Raji (cell line): Measurements from ENCODE around the gene RPH3AL.

Experiments
- POLR2A ChIP-seq: IDR thresholded peaks from 2 replicates; pipeline ENCODE4 v1.6.1; 2011; ENCODE audit warnings: low read depth, low read length, control low read depth; ENCODE audit not compliant: insufficient read depth

Gene RPH3AL

DNA sequence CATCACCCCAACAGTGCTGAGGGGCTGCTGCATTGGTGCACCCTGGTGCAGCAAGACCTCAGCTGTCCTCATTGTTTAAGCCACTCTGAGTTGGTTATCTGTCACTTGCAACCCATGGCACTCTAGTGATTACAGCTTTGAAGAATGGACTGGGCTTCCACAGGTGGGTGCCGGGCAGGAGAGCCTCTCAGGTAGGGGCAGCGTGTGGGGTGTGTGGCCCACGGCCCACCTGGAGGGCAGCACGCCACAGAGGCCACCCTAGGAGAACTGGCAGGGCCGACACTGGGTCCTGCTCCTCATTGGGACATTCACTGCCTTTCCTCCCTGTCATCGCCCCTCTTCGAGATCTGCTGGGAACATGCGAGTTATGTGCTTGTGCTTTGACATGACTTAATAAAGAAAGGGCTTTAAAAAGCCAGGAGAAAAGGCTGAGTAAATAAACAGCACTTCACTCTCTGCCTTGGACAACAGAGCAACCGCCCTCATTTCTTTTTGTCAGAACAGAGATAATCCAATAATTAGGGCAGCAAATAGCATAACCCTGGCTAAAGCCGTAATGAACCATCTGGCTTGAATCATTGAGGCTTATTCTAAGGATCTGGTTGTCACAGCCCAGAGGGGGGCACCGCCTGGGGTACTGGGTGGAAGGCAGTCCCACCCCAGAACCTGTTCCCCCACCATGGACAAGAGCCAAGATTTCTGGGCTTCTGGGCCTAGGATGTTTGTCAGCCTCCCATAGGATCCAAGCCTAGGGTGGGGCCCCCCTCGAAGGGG is 174.1 kb downstream of the RPH3AL start:
- TF ChIP-seq POLR2A, result no peak

DNA sequence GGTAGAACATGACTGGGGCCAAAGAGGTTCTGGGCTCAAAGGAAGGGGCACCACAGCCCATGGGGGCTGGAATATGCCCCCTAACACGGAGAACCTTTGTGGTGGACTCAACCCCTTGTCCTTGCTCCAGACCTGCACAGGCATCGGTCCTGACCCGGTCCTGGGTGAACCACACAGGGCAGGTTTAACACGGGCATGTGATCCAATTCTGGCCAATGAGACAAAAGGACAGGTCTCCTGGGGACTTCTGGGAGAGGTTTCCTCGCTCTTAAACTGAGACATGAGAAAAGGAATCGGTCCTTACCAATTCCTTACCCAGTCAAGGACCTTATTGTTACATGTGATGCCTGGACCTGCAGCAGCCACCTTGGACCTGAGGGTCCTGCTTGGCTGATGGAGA is 174.8 kb downstream of the RPH3AL start:
- TF ChIP-seq POLR2A, result no peak

DNA sequence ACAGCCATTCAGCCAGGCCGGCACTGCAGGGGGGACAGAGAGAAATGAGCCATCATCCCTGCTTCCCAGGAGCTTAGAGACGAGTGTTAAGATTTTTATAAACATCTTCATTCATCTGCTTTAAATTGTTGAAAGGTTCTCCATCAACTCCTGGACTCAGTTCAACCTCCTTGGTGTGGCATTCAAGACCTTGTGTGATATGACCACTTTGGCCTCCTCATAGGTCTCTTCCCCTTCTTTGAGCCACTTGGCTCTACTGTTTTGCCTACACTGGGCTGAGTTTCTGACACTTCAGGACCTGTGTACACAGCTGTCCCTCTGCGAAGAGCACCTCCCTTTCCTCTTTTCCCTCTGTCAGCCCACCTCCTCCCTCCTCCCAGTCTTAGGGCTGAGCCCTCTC is 175.5 kb downstream of the RPH3AL start:
- TF ChIP-seq POLR2A, result no peak

DNA sequence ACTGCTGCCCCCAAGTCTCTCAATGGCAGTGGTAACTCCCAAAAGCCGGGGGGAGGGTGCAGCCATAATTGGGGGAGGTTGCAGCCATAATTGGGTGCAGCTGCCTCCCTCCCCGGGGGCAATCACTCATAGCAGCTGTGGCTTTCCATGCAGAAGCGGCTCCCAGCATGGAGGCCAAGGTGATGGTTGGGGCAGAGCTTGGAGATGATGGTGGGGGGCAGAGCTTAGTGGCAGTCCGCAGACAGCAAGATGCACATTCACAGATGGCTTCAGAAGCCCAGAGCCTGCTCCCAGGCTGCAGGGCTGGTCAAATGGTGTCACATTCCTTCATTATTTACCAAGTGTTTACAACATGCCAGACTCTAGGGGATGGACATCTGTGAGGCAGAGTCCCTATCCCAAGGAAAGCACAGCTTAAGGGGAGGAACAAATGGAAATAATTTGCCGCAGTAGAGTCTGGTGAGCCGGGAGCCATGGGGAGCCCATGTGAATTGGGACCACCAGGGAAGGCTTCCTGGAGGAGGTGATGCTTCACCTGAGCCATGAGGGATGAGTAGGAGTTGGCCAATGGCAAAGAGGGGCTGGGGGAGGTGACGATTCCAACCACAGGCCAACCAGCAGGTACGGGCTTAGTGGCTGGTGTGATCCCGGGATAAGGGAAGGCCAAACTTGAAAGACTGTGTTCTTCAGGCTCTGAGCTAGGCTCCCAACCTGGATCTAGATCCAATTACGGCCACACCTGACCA is 179.3 kb downstream of the RPH3AL start:
- TF ChIP-seq POLR2A, result no peak

DNA sequence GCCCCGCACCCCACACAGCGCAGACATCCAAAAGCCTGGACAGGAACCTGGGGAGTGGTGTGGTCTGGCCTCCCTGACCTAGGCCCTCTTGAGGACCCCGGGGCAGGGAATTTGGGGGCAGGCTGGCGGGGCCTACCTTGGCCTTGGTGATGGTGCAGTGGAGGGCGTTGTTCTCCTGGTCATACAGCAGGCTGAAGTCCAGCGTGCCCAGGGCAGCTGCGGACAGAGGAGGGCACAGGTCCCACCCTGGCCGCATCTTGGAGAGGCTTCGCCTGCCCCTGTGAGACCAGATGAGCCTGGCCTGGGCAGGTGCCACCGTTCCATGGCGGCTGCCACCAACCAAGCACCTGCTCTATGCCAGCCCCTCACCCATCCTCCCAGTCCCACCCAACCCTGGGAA is 180.2 kb downstream of the RPH3AL start:
- TF ChIP-seq POLR2A, result no peak

DNA sequence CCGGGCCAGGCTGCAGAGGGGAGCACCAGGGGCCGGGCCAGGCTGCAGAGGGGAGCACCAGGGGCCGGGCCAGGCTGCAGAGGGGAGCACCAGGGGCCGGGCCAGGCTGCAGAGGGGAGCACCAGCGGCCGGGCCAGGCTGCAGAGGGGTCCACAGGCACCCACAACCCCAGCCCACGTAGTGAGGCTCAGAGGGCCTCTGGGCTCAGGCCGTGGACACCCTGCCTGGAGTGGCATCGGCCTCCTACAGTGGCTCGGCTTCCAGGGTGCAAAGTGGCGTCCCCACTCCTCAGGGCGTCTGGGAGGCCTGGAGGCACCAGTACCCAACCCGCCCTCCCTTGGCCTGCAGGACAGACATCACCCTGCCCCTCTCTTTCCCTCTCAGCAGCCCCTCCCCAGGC is 180.7 kb downstream of the RPH3AL start:
- no peak for TF ChIP-seq POLR2A

DNA sequence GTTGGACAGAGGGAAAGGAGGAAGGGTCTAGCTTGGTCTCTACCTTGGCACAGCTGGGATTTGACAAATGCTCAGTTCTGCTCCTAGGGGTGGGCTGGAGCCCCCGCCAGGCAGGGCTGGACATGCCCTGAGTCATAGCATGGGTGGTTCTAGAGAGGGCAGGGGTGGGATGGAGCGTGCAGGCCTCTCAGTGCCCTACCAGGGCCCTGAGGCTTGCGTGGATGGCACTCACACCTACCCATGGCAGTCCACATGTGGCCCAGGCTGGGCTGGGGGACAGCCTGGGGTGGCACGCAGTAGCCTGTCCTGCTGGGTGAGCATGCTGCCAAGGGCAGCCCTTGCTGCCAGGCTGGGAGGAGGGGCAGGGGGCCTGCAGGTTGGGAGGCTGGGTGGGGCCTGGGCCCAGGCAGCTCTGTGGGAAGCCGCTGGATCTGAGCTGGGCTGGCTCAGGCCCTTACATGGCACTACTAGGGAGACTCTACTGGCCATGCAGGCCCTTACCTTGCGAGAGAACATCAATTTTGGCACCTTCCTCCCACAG is 182.4 kb downstream of the RPH3AL start:
- TF ChIP-seq POLR2A, result no peak

DNA sequence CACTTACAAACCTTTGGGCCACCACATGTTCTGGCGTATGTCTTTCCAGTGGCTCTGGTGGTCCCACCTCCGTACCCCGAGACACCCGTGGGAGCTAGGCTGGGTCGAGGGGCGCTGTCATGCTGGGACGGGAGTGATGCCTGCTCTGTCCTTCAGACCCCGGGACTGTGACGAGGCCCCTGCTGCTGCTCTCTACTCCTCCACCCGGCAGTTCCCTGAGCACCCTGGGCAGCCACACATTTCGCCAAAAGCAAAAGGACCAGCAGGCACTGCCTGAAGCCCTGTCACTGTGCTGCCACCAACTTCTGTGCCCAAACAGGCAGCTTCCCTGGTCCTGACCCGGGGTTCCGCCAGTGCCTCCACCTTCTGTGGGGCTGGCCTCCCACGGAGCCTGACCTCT is 186.7 kb downstream of the RPH3AL start:
- TF ChIP-seq POLR2A, result no peak

DNA sequence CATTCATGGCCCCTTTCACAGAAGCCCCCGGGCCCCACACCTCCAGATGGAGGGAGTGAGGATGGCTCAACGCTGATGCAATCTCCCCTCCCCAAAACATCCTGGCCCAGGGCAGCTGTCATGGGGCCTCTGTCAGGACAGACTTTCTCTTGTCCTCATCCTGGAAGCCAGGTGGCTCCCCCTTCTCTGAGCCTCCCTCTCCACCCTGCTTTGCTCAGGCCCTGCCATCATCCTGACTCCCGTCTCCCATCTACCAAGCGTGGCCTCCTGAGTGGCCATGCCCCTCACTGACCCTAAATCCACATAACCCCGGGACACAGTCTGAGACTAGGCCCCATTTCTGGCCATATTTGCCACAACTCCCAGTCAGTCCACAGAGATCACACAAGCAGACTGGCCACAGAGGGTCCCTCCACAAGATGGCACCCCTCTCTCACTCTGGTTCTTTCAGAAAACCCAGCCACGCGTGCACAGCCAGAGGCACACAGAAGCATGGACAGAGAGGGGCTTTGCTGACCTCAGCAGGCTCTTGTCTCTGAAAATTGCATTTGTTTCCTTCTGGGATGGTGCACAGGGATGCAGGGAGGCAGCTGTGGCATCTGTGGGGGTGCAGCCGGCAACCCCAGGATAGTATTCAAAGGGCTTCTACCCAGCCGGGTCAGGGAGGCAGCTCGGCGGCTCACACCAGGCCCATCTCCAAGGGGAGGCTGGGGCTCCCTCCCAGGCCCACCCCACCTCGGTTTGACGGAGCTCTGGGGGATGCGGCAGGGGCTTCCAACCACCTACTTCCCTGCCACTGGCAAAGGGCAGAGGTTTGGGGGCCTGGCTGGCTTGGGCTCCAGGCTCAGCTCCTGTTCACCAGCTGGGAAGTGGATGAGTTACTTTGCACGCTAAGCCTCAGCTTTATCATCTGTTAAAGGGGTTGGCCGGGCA is 188.0 kb downstream of the RPH3AL start:
- no peak for TF ChIP-seq POLR2A

DNA sequence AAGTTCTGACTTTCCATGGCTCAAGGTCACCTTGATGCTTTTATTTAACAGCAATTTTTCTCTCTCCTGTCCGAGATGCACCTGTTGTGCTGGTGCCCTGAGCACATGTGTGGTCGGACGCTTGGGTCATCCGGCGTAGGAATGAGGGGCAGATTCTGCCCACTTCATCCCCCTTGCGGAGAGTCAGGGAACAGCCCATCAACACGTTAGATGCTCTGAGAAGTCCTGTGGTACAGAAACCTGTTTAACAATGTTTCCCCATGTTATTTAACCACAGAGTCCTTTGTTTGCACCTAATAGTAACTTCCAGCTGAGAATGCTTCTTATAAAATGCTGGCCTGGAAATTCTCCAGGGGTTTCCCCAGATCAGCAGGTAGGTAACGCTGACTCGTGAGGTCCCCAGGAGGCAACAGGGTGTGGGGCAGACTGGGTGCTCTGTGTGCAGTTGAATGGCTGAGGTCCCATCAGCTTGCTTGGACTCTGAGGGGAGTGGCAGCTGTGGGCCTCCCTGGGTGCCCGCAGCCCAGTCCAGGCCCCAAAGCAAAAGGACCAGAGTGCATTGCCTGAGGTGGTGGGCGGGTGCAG is 189.0 kb downstream of the RPH3AL start:
- no peak for TF ChIP-seq POLR2A

DNA sequence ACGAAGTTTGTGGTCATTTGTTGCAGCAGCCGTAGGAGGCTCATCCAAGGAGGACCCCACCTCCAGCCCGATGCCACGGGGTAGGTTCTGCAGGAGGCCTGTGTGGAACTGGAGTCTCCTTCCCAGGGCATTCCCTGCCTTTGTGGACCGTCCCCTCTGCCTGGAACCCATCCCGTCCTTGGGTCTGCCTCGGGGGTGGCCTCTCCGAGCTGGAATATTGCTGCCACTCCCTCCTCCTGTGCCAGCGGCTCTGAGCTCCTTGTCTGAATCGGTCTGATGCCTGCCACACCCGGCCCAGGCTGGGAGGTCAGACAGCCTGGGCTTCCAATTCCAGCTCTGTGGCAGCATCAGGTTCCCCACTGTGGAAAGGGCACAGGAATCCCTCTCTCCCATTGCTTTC is 189.9 kb downstream of the RPH3AL start:
- TF ChIP-seq POLR2A, result no peak
